K562 (cell line): Measurements from ENCODE around the gene MT1X. TPM values are rescaled to one million over a fixed set of nuclear protein-coding genes. Genes with fewer than 3 reads are reported as not detected.
A peak's percentile ranks its signal among the peaks of the same experiment; 100 is the strongest.

ENCODE experiments used
- ASH1L ChIP-seq: fragments of 450-650 bp; IDR thresholded peaks from 2 replicates; pipeline ENCODE4 v1.6.1; 2018; ENCODE audit warnings: borderline replicate concordance, mild to moderate bottlenecking, low read depth; ENCODE audit not compliant: partially characterized antibody
- CCNT2 ChIP-seq: IDR thresholded peaks from 2 replicates; pipeline ENCODE4 v1.6.1; 2011; ENCODE audit warnings: borderline replicate concordance, low read depth, mild to moderate bottlenecking, moderate library complexity, mixed read lengths, low read length; ENCODE audit not compliant: insufficient read length; ENCODE audit errors: extremely low read depth
- FOSL1 ChIP-seq: fragments of 200-800 bp; sonication (Bioruptor generic); conservative IDR thresholded peaks from 2 replicates; pipeline ENCODE4 v1.6.1; 2016; ENCODE audit warnings: missing genetic modification characterization, missing compliant biosample characterization
- FOXA3 ChIP-seq, 2 experiments: fragments of 450-650 bp in 1 of 2; sonication (generic) in 1 of 2; formaldehyde crosslinking; IDR thresholded peaks in 1 of 2; conservative IDR thresholded peaks in 1 of 2; 2 replicates each; pipeline versions ENCODE4 v1.4.0 to v1.8.0; 2020 to 2022; ENCODE audit warnings: mild to moderate bottlenecking in 2 of 2, missing genetic modification reagents in 1 of 2
- HDAC2 ChIP-seq: fragments of 450-650 bp; IDR thresholded peaks from 2 replicates; pipeline ENCODE4 v1.6.1; 2016; ENCODE audit warnings: mild to moderate bottlenecking
- HMBOX1 ChIP-seq: sonication (generic); IDR thresholded peaks from 2 replicates; pipeline ENCODE4 v1.6.1; 2016
- HNRNPL ChIP-seq: fragments of 200-400 bp; formaldehyde crosslinking; IDR thresholded peaks from 2 replicates; pipeline ENCODE4 v1.6.1; 2017; ENCODE audit warnings: low read depth, mild to moderate bottlenecking, low read length
- MYBL2 ChIP-seq, 2 experiments: fragments of 450-650 bp in 1 of 2; sonication (generic) in 1 of 2; formaldehyde crosslinking in 1 of 2; IDR thresholded peaks; 2 replicates each; pipeline versions ENCODE4 v1.6.1 to v1.8.1; 2017 to 2022; ENCODE audit warnings: borderline replicate concordance in 1 of 2, inconsistent platforms in 1 of 2, low read depth in 1 of 2, mild to moderate bottlenecking in 1 of 2, missing genetic modification reagents in 1 of 2, moderate library complexity in 1 of 2
- SPI1 ChIP-seq: IDR thresholded peaks from 2 replicates; pipeline ENCODE4 v1.6.1; 2011; ENCODE audit warnings: low read depth, low read length, control low read depth, borderline replicate concordance
- ZBTB40 ChIP-seq, 2 experiments: fragments of 450-650 bp in 1 of 2; sonication (generic) in 1 of 2; formaldehyde crosslinking in 1 of 2; IDR thresholded peaks; 2 replicates each; pipeline versions ENCODE4 v1.7.1 to v1.9.0; 2016 to 2022; ENCODE audit warnings: inconsistent platforms in 1 of 2, mild to moderate bottlenecking in 1 of 2, missing genetic modification reagents in 1 of 2
- ZNF146 ChIP-seq: IDR thresholded peaks from one replicate; pipeline ENCODE4 v1.6.1; 2018; ENCODE audit warnings: missing compliant biosample characterization; ENCODE audit not compliant: unreplicated experiment
- ZNF395 ChIP-seq: fragments of 200-800 bp; sonication (Bioruptor generic); IDR thresholded peaks from 2 replicates; pipeline ENCODE4 v1.6.1; 2017; ENCODE audit warnings: missing genetic modification characterization, missing compliant biosample characterization
- polyA plus RNA-seq, 8 experiments: library from polyadenylated mRNA; depleted of rRNA in 4 of 8; stranded (reverse) in 5 of 8; unstranded in 3 of 8; fragments of >200 nt; fragmentation: Nextera tagmentation in 2 of 8; fragmentation: Illumina TruSeq in 1 of 8; extraction: Ambion mirVana in 2 of 8; extraction: Trizol in 1 of 8; gene quantifications; 2 replicates each; pipeline versions ENCODE4 v1.2.1 to v1.2.3, GENCODE V29; 2011 to 2014; ENCODE audit warnings: inconsistent platforms in 1 of 8, missing spikeins in 1 of 8
- total RNA-seq, 7 experiments: library from RNA; depleted of rRNA in 6 of 7; stranded (reverse); fragments of >200 nt in 6 of 7; fragmentation: Illumina TruSeq in 2 of 7; extraction: Trizol in 2 of 7; gene quantifications; 2 replicates each; pipeline versions ENCODE4 v1.2.1 to v1.2.3, GENCODE V29; 2011 to 2021; ENCODE audit warnings: low replicate concordance in 1 of 7

MT1X gene
- total and polyA plus RNA-seq, 9 of the 15 experiments (the other 6 are each of a cell fraction or from before 2014, with no cell fraction given): 4.9 to 22.8 (median 8.7) TPM

GRCh38 chr16:56729735-56730662, 47.7 kb downstream of the MT1X start, which contains the start of gene NUP93 (continued):
- TF ChIP-seq ZBTB40 (IDR thresholded peaks at IDR 0.05) (peak; percentile 100), ZBTB40 (CRISPR knock-in tag; IDR thresholded peaks at IDR 0.05) (peak; percentile 98), CCNT2 (peak; percentile 16), ZNF395 (peak; percentile 89), HMBOX1 (no peak), ZNF146 (CRISPR knock-in tag) (peak; percentile 7), HNRNPL (no peak), FOXA3 (CRISPR knock-in tag; conservative IDR thresholded peaks at IDR 0.05 in 1 of 2, IDR thresholded peaks at IDR 0.05 in 1 of 2) (no peak), MYBL2 (IDR thresholded peaks at IDR 0.05; ENCODE audit: low read depth) (no peak), MYBL2 (CRISPR knock-in tag; IDR thresholded peaks at IDR 0.05; ENCODE audit: borderline replicate concordance) (0 out of 2 replicates have a peak, but pooled peaks have one; percentile 39), FOSL1 (tag) (peak; percentile 30; the same call in 1 of the 2 replicates), SPI1 (no peak), ASH1L (no peak), HDAC2 (peak; percentile 60; the same call in 1 of the 2 replicates)
